HG02973 (cell line): ENCODE data around the gene PRKAR1B.
"Not testable (repeated sequence)": the region's sequence is repeated elsewhere in the genome, so short reads cannot be mapped to it uniquely, and the experiment has no call there.

Experiments used
- ATAC-seq: cut with Tn5 transposase; IDR thresholded peaks from one replicate; pipeline ENCODE4 v1.9.1; 2021; ENCODE audit warnings: moderate library complexity; ENCODE audit not compliant: unreplicated experiment

Gene PRKAR1B

DNA sequence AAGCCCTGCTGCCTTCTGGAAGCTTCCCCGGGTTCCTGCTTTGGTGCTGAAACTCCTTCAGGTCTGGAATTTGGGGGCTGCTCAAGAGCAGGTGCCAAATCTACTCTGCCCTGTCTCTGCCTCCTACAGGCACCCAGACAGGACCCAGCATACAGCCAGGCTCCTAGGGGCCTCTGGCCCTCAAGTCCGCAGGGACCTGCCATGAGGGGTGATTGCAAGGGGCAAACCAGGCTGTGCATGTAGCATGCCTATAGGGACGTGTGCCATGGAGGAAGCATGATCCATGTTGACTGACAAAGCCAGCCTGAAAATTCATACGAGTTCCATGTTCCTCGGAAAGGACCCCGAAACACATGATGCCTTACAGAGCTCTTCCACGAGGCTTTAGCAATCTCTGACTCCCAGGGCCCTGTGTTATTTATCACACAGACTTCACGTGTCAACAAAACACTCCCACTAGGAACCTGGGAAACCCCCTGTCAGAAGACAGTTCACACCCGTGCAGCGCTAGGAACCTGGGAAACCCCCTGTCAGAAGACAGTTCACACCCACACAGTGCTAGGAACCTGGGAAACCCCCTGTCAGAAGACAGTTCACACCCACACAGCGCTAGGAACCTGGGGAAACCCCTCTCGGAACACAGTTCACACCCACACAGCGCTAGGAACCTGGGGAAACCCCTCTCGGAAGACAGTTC is 75.9 kb downstream of the PRKAR1B start:
- ATAC-seq, result no peak

DNA sequence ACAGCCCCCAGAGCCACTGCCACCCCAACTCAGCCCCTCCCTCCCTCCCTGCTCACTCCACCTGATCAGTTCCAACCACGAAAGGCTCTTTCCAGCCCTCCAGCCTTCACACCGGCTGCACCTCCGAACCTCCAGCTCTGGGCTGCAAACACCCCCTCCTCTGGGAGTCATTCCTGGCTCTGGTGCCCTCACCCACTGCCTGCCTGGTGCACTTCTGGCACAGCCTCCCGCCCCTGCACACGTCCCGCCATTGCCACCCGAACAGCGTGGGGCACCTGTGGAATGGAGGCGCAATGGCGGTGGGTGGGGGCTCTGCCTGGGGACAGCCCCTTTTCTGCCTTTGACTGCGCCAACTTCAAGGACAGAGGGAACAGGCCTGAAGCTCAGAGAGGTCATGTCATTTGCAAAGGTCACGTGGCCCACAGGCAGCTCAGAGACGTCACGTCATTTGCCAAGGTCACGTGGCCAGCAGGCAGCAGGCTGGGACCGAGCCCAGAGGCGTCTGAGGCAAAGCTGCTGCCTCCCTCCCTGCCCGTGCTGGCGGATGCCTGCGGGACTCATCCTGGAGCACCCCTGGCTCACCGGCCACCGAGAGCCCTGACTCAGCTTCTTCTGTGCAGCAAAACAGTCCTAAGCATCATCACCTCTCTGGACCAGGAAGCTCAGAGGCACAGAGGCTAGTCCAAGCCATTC is 76.6 kb downstream of the PRKAR1B start:
- ATAC-seq, result no peak

DNA sequence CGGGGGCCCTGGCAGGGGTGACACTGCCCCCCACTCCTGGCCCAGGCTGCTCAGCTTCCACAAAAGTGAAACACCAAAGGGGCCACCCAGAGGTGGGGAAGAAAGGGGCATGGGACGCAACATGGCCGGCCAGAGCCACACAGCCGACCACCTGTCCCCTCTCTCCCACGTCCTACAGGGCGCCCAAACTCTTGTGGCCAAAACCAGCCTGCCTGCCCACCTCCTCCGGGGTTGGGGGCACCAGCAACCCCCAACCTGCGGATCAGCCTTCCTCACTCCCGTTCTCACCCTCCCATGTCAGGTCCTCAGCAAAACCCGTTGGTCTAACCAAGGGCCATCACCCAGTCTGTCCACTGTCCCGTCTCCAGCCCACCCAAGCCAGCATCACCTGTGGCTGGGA is 80.1 kb downstream of the PRKAR1B start:
- no peak for ATAC-seq

DNA sequence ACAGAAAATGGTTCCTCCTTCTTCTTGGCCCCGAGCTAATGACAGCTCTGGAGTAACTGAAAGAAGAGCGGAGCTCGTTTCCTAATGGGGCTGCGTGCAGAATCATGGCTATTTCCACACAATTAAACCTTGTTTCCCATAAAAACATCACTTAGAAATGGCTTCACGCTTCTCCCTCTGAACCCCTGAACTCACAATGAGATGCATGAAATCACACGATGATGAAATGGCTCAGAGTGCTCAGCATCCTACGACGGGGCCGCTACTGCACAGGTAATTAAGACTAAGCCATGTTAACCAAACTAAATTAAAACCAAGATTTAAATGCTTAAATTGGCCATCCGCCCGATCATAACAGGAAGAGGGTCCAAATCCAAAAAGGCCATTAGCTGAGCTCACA is 80.6 kb downstream of the PRKAR1B start:
- ATAC-seq, result no peak

DNA sequence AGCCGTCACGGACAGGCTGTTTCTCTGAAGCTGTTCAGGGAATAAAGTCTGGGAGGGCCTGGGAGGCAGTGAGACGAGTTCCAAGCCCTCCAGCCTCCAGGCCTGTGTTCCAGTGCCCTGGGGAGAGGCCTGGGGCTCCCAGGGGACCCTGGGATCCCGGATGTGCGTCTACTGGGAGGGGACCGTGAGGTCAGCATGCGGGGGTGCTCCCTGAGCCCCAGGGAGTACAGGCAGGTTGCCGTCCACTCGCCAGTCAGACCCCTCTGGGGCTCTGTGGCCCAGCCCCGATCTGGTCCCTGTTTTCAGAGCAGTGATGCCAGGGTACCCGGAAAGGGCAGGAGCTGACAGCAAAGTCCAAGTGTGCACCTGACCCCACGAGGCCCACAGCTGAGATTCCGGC is 81.5 kb downstream of the PRKAR1B start:
- no peak for ATAC-seq

DNA sequence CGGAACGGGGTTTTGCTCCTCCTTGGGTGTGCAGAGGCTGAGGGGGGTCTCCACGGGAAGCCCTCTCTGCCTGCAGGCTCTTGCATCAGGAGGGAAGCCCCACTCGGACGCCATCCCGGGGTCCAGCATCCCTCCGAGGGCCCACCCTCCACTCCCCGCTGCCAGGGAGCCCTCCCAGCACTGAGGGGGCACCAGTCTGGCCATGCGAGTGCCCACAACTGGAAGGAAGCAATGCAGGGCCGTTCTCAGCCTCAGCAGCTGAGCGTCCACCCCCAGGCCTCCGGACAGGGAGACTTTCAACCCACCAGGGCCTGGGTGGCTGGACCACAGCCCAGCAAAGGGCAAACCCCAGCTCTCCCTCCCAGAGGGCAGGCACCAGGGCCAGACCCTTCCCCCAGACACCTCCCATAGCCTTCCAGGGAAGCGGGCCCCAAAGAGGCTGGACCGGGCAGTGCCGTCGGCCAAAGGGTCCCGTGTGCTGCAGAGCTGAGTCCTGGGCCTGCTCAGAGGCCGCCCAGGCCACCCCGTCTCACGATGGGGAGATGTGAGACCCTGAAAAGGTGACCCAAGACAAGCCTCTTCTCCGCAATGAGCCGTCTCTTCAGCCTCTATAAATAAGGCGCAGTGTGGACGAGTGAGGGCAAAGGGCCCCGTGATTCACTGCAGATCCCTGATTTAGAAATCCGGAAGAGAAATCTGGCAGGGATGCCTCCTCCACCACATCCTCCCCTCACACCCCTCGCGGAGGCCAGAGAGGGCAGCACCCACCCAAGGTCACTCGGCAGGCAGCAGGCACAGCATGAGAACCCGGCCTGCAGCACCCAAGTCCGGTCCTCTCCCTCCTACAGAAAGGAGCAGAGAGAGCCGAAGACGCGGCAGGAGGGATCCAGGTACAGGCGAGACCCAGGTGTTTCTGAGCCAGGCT is 82.4 kb downstream of the PRKAR1B start:
- no peak for ATAC-seq

DNA sequence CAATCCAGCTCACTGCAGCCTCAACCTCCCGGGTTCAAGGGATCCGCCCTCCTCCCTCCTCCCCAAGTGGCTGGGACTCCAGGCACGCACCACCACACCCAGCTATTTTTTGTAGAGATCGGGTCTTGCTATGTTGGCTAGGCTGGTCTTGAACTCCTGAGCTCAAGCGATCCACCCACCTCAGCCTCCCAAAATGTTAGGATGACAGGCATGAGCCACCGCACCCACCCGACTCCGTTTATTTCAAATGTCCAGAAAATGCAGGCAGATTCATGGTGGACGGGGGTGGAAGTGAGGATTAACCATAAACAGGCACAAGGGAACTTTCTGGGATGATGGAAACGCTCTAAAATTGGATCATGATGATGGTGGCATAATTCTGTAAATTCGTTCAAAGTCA is 85.1 kb downstream of the PRKAR1B start:
- no peak for ATAC-seq

DNA sequence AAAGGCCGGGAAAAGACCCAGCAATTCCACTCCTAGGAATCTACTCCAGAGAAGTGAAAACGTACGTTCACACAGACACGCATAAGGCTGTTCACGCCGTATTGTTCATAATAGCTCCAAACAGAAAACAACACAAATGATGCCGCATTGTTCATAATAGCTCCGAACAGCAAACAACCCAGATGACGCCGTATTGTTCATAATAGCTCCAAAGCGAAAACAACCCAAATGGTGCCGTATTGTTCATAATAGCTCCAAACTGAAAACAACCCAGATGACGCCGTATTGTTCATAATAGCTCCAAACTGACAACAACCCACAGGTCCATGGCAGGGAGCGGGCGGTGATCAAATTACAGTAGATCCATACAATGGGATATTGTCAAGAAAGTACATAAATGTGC is 85.8 kb downstream of the PRKAR1B start:
- ATAC-seq, result no peak

DNA sequence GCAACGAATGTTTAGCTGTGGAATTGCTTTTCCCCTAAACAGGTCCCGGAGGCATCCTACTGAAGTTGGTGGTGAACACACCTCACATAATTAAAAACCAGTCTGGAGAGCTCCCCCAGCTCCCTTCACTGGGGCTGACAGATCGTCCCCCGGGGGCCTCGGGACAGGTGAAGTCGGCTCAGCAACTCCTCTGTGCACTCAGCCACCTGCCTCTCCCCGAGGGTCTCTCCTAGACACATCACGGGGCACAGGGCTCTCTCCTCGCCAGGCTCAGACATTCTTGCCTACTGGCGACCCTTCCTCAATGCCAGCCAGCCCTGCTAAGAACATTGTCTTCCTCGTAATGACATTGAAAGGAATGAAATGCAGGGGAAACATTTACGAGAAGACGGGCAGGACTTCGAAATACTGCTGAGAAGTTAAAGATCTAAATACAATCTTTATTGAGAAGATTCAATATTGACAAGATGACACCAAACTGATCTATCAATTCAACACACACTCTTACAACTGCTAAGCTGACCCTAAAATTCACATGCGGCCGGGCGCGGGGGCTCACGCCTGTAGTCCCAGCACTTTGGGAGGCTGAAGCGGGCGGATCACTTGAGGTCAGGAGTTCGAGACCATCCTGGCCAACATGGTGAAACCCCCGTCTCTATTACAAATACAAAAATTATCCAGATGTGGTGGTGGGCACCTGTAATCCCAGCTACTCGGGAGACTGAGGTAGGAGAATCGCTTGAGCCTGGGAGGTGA is 88.6 kb downstream of the PRKAR1B start:
- ATAC-seq, result no peak

DNA sequence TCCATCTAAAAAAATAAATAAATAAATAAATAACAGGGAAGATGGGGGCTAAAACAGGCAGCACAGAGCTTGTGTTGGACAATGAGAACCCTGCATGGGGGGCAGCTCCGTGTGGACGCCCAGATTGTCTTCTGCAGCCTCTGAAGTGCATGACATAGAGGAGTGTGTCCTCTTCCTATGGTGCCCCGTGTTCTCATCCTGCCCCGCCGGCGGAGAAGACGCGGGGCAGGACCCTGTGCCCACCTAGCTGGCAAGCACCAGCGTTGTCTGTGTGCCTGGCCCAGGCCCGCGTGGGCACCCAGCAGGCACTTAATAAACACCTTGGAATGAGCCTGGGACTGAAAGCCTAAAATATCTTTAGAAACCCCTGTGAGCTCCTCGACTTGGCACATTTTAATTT is 89.3 kb downstream of the PRKAR1B start:
- ATAC-seq, result no peak

DNA sequence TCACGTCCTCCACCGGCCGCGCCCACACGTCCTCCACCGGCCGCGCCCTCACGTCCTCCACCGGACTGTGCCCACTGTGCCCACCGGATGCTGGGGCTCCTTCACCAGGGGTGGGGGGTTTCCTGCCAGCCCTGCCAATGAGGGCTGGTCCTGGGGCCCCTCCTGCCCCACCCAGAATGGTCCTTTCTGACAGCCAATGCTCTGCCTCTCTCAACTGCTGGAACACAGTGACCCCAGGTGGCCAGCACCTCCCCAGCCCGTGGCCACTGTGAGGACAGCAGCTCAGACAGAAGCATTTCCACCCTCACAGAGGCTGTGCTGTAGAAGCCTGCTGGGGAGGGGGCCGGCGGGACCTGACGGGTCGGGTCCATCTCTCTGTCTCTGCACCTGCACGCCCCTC is 90.7 kb downstream of the PRKAR1B start:
- no peak for ATAC-seq

DNA sequence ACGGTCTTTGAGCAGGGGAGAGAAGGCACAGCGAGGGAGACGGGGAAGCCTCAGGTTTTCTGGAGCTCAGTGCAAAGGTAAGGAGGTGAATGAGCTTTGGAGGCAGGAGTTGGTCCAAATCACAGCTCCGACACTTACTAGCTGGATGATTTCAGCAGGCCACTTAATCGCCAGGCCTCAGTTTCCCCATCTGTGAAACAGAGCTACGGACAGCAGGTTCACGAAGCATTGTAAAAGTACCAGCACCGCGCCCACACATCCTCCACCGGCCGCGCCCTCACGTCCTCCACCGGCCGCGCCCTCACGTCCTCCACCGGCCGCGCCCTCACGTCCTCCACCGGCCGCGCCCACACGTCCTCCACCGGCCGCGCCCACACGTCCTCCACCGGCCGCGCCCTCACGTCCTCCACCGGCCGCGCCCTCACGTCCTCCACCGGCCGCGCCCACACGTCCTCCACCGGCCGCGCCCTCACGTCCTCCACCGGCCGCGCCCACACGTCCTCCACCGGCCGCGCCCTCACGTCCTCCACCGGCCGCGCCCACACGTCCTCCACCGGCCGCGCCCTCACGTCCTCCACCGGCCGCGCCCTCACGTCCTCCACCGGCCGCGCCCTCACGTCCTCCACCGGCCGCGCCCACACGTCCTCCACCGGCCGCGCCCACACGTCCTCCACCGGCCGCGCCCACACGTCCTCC is 91.2 kb downstream of the PRKAR1B start:
- not testable (repeated sequence) for ATAC-seq

DNA sequence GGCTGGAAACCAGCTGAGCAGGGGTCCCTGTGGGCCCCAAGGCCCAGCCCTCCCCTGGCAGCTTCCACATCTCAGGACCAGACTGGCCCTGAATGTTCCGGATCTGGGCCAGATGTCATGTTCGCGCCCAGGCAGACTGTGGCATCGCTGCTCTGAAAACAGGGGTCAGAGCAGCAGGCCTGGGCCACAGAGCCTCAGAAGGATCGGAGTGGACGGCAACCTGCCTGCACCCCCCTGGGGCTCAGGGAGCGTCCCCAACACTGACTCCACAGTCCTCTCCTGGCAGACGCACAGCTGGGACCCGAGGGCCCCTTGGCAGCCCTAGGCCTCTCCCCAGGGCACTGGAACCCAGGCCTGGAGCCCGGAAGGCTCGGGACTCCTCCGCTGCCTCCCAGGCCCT is 91.9 kb downstream of the PRKAR1B start:
- no peak for ATAC-seq

DNA sequence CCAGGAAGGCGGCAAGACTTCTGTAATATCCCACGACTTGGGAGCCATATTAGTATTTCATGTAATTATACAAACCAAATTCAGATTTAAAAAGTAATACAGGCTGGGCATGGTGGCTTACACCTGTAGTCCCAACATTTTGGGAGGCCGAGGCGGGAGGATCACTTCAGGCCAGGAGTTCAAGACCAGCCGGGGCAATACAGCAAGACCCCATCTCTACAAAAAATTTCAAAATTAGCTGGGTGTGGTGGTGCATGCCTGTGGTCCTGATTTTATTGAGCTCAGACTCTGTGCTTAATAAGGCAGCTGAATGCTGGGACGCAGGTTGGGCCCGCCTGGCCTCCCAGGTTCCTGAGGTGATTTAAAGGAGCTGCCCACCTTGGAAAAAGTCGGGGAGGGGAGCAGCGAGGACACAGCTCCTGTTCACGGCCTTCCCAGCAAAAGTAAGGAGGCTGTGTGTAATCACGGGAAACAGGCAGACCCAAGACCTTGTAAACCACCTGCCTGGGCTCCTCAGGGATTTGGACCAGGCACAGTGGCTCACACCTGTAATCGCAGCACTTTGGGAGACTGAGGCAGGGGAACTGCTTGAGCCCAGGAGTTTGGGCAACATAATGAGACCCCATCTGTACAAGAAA is 93.6 kb downstream of the PRKAR1B start:
- no peak for ATAC-seq

DNA sequence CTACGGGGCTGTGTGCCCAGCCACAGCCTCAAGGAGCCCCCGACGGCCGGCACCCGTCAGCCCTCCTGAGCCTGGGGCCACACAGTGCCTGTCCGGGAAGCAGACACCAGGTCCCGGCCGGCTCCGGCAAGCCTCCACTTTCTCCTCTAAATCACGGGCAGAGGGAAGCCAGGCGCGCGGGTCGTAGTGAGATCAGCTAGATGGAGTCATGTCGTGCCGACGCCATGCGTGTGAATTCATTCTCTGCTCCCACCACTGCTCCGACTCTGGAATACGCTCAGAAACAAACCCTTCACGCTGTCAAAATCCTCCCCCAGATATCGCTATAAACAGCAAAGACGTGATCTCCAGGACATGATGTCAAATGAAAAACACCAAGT is 94.3 kb downstream of the PRKAR1B start:
- no peak for ATAC-seq

DNA sequence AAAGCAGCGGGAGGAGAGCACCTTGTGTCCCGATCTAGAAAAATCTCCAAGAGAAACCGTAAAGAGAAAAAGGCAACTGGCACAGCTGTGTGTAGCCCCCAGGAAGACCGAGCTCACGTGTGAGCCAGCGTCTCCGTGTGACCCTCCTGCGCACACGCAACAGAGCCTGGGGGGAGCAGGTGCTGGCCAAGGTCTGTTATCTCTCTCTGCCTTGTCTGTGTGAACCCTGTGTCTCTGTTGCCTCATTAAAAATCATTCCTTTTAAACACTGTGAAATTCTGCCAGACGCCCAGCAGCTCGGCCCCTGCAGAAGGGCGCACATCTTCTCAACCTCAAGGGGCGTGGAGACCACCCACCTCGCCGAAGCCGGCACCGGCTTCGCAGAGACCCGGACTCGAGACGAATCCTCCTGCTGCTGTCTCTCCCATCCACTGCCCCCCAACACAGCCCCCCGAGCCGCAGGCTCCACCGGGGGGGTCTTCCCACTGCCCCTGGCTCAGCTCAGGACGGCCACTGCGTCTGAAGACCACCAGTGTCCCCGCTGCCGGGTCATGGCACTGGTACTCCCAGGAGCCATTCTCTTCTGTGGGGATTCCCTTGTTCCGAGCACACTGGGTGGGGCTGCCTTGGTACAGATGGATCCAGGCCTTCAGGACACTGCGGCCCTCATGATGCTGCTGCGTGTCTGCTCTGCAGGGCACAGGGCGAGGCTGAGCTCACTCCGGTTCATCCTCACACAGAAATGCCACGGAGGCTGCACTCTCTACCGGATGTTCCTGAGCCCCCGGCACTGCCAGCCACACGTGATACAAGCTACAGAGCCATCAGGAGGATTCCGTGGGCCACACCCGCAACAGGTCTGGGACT is 94.9 kb downstream of the PRKAR1B start:
- no peak for ATAC-seq

DNA sequence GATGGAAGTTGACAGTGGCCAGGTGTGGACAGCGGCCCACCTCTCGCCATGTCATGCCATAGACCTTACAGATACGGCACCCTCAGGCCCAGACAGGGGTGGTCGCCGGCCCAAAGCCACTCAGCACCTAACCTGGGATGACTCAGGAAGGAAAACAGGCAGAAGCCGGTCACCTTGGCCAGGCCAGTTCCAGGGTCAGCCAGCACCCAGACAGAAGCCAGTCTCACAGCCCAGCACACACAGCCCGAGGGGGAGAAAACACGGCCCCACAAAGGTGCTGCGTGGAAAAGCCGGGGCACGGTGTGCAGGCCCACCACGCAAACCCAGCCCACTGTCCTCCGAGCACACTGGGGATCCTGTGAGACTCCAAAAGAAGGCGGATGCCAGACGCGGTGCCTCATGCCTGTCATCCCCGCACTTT is 95.8 kb downstream of the PRKAR1B start:
- no peak for ATAC-seq

DNA sequence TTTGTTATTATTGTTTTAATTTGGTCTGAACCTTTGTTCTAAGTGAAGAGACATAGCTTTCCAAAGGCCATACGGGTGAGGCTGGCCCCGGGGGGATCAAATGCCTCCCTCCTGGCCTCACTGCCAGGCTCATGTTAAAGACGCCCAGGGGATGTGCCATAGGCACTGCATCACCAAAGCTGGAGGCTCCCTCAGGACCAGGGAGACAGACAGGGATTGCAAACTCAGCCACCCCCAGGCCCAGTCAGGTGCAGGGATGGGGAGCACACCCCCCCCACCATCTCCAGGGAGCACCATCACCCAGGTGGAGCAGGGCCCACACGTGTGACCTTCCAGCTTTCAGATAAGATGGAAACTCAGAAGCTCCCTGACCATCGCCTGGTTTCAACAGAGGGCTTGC is 96.5 kb downstream of the PRKAR1B start:
- ATAC-seq, result no peak

DNA sequence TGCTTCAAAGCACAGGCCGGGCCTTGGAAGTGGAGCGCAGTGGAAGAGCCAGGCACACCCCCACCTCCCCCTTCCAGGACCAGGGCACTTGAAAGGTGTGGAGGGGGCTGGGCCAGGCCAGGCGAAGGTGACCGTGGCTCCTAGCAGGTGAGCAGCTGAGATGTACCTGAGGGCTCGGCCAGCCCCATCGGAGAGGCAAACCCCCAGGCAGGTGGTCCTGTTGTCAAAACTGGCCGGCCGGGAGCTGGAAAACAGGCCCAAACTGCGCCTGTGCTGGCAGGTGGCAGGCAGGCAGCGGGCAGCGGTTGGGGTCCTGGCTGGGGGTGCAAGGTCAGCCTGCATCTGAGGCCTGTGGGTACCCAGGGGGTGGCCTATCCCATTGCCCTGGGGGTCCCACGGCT is 97.0 kb downstream of the PRKAR1B start:
- ATAC-seq, result no peak
